GM12878 (cell line): ENCODE results near the gene CCDC137. TPM values are rescaled to one million over a fixed set of nuclear protein-coding genes. Genes with fewer than 3 reads are reported as not detected.

ENCODE experiments used
- ATAC-seq: fragments of 200-7000 bp; cut with Tn5 transposase; 3 replicates; pipeline ENCODE4 v1.9.1; 2020; ENCODE audit warnings: mild to moderate bottlenecking, moderate library complexity
- BruUV-seq: library from RNA; stranded (reverse); fragments of 400-500 nt; replicated peaks from 2 replicates; lab custom pipeline; 2021; lab: Mats Ljungman, UMichigan
- CTCF ChIA-PET: fragments of 300-600 bp; sonication (Branson Sonifier 250); formaldehyde crosslinking; extraction: SDS; loops from one replicate; lab custom pipeline; 2021; ENCODE audit warnings: inconsistent platforms; lab: Yijun Ruan, JAX
- POLR2A ChIA-PET: fragments of 350-600 bp; formaldehyde crosslinking; extraction: SDS; loops from one replicate; lab custom pipeline; 2021; ENCODE audit warnings: inconsistent platforms; lab: Charles Lee
- RAD21 ChIA-PET: fragments of 300-600 bp; sonication (Branson Sonifier 250); formaldehyde crosslinking; loops from one replicate; lab custom pipeline; 2023; ENCODE audit warnings: antibody characterized with exemption; ENCODE audit not compliant: unreplicated experiment; lab: Charles Lee
- SMC1A ChIA-PET: fragments of 300-600 bp; sonication (Branson Sonifier 250); formaldehyde crosslinking; loops from one replicate; lab custom pipeline; 2023; ENCODE audit not compliant: unreplicated experiment, uncharacterized antibody; lab: Charles Lee
- DNase-seq: peaks from one replicate; pipeline ENCODE4 v3.0.0-alpha.2; 2011; ENCODE audit warnings: low read depth, low spot score
- FAIRE-seq: peaks from 3 replicates; lab custom pipeline; 2011; peaks lifted over from hg19 to GRCh38; lab: Jason Lieb, UNC
- H2AFZ ChIP-seq: 2 replicates; pipeline ENCODE4 v1.6.0; 2011; ENCODE audit warnings: low read depth, low read length, control low read depth; ENCODE audit not compliant: control insufficient read depth
- H3K27ac ChIP-seq: 2 replicates; pipeline ENCODE4 v1.5.1; 2011; ENCODE audit warnings: control low read depth; ENCODE audit not compliant: control insufficient read depth, insufficient read depth
- H3K27me3 ChIP-seq, 2 experiments: replicated peaks in 1 of 2; 2 replicates each; pipeline versions ENCODE4 v1.6.0 to v1.6.1; 2011; ENCODE audit warnings: low read length in 1 of 2; ENCODE audit not compliant: control insufficient read depth in 2 of 2, insufficient read depth in 2 of 2
- H3K36me3 ChIP-seq, 2 experiments: 2 replicates each; pipeline ENCODE4 v1.5.1; 2011; ENCODE audit warnings: low read length in 1 of 2; ENCODE audit not compliant: control insufficient read depth in 2 of 2, insufficient read depth in 2 of 2
- H3K4me1 ChIP-seq: 2 replicates; pipeline ENCODE4 v1.6.1; 2011; ENCODE audit warnings: mild to moderate bottlenecking, low read length, moderate library complexity, mixed read lengths; ENCODE audit not compliant: control insufficient read depth, insufficient read depth
- H3K4me2 ChIP-seq: 2 replicates; pipeline ENCODE4 v1.6.0; 2011; ENCODE audit warnings: control low read depth; ENCODE audit not compliant: control insufficient read depth, insufficient read depth
- H3K4me3 ChIP-seq: fragments of 200-600 bp; sonication (generic); 2 replicates; pipeline ENCODE4 v1.5.1; 2016
- H3K79me2 ChIP-seq: 2 replicates; pipeline ENCODE4 v1.6.0; 2011; ENCODE audit warnings: low read length; ENCODE audit not compliant: control insufficient read depth, insufficient read depth
- H3K9ac ChIP-seq: 2 replicates; pipeline ENCODE4 v1.8.0; 2011; ENCODE audit warnings: low read length, control low read depth, mixed read lengths; ENCODE audit not compliant: control insufficient read depth, insufficient read depth
- H3K9me3 ChIP-seq: replicated peaks from 3 replicates; pipeline ENCODE4 v1.5.1; 2011; ENCODE audit warnings: mild to moderate bottlenecking, low read length; ENCODE audit not compliant: control insufficient read depth, insufficient read depth
- H4K20me1 ChIP-seq: 2 replicates; pipeline ENCODE4 v1.6.0; 2011; ENCODE audit not compliant: control insufficient read depth, insufficient read depth
- CEBPB ChIP-seq, 2 experiments: fragments of 150-350 bp in 1 of 2; IDR thresholded peaks; 2 replicates each; pipeline ENCODE4 v1.6.1; 2012 to 2014; ENCODE audit warnings: low read depth in 2 of 2, low read length in 2 of 2, borderline replicate concordance in 1 of 2, inconsistent platforms in 1 of 2
- FOXM1 ChIP-seq: IDR thresholded peaks from 2 replicates; pipeline ENCODE4 v1.6.1; 2012; ENCODE audit warnings: low read depth, mild to moderate bottlenecking, inconsistent platforms, low read length, moderate library complexity
- MEF2A ChIP-seq: IDR thresholded peaks from 2 replicates; pipeline ENCODE4 v1.6.1; 2011; ENCODE audit warnings: low read depth, mild to moderate bottlenecking, low read length, moderate library complexity; ENCODE audit not compliant: insufficient read depth
- MTA3 ChIP-seq: IDR thresholded peaks from 2 replicates; pipeline ENCODE4 v1.6.1; 2012; ENCODE audit warnings: low read length, inconsistent platforms, borderline replicate concordance
- RELA ChIP-seq: fragments of 450-650 bp; IDR thresholded peaks from 2 replicates; pipeline ENCODE4 v1.8.0; 2014; ENCODE audit warnings: borderline replicate concordance; ENCODE audit not compliant: partially characterized antibody
- SRF ChIP-seq, 2 experiments: IDR thresholded peaks; 2 replicates each; pipeline ENCODE4 v1.6.1; 2011; ENCODE audit warnings: low read depth in 2 of 2, low read length in 2 of 2, mild to moderate bottlenecking in 1 of 2, moderate library complexity in 1 of 2
- TBL1XR1 ChIP-seq: IDR thresholded peaks from 2 replicates; pipeline ENCODE4 v1.6.1; 2012; ENCODE audit warnings: low read depth, low read length, improper control_type of control experiment
- TCF7 ChIP-seq: IDR thresholded peaks from 2 replicates; pipeline ENCODE4 v1.6.1; 2014; ENCODE audit warnings: antibody characterized with exemption, borderline replicate concordance
- ZNF217 ChIP-seq: fragments of 450-650 bp; IDR thresholded peaks from 2 replicates; pipeline ENCODE4 v1.6.1; 2017; ENCODE audit warnings: antibody characterized with exemption, mild to moderate bottlenecking
- ZNF24 ChIP-seq: fragments of 450-650 bp; IDR thresholded peaks from 2 replicates; pipeline ENCODE4 v1.6.1; 2017; ENCODE audit warnings: antibody characterized with exemption, mild to moderate bottlenecking
- WGBS: methylation state at CpG from one replicate; pipeline ENCODE4 v1.1.6; 2016; ENCODE audit warnings: low lambda C conversion rate; ENCODE audit not compliant: insufficient replicate concordance, insufficient coverage; ENCODE audit errors: missing lambda C conversion rate; 5-methylcytosine and 5-hydroxymethylcytosine counted together
- in situ Hi-C: fragments of 300-500 bp; cut with MboI; formaldehyde crosslinking; loops from 9 replicates; pipeline ENCODE4 v1.14.3; 2018; ENCODE audit warnings: mixed read lengths
- intact Hi-C: fragments of 100-400 bp; cut with micrococcal nuclease; formaldehyde crosslinking; loops from one replicate; pipeline ENCODE4 v1.14.2; 2022; ENCODE audit not compliant: unreplicated experiment
- polyA plus RNA-seq, 11 experiments: library from polyadenylated mRNA; depleted of rRNA in 4 of 11; unstranded in 6 of 11; stranded (reverse) in 5 of 11; fragments of >200 nt; fragmentation: Nextera tagmentation in 4 of 11; fragmentation: Illumina TruSeq in 1 of 11; extraction: Ambion mirVana in 4 of 11; extraction: Trizol in 1 of 11; gene quantifications; 1 replicate in 1 of 11; 2 replicates in 10 of 11; pipeline versions ENCODE4 v1.2.1 to v1.2.3, GENCODE V29; 2011 to 2016; ENCODE audit warnings: inconsistent platforms in 2 of 11, missing spikeins in 2 of 11, low read depth in 1 of 11
- total RNA-seq, 4 experiments: library from RNA; depleted of rRNA in 3 of 4; stranded (reverse); fragments of >200 nt in 3 of 4; fragmentation: Illumina TruSeq in 1 of 4; extraction: Trizol in 1 of 4; gene quantifications; 2 replicates each; pipeline versions ENCODE4 v1.2.1 to v1.2.3, GENCODE V29; 2013 to 2021
- TF ChIP-seq, protein P1 (sequence below): fragments of 450-650 bp; conservative IDR thresholded peaks from 2 replicates; pipeline ENCODE4 v1.6.1; 2017; ENCODE audit warnings: mild to moderate bottlenecking, moderate library complexity
- TF ChIP-seq, protein P2 (sequence below): fragments of 450-650 bp; IDR thresholded peaks from 2 replicates; pipeline ENCODE4 v1.6.1; 2017; ENCODE audit warnings: borderline replicate concordance
- TF ChIP-seq, protein P3 (sequence below): fragments of 450-650 bp; IDR thresholded peaks from 2 replicates; pipeline ENCODE4 v1.6.1; 2017; ENCODE audit warnings: antibody characterized with exemption, mild to moderate bottlenecking, moderate library complexity
- TF ChIP-seq, protein P4 (sequence below): IDR thresholded peaks from 2 replicates; pipeline ENCODE4 v1.6.1; 2012; ENCODE audit warnings: low read length, inconsistent platforms

Gene CCDC137
- total and polyA plus RNA-seq, 10 of the 15 experiments (the other 5 are each of a cell fraction or from before 2014, with no cell fraction given) = 2.2 to 45.4 (median 22.1) TPM

DNA sequence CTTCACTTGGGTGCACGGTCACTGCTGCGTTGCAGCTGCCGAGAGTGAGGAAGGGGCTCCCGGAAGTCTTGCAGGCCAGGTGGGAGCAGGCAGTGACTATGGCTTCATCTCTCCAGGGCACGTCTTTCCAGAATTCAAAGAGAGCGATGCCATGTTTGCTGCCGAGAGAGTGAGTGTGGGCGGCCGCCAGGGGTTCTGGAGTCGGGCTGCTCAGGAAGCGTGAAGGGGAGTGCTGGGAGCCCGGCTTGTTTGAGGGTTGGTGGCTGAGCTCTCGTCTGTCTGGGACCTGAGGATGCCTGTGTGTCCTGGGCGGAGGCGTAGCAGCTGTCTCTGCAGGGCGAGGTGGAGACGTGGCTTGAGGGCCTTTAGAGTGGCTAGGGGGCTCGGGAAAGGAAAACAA is 23.5 kb downstream of the CCDC137 start:
- ATAC-seq (no peak), FAIRE-seq (no peak), DNase-seq (no peak)
- H3K27ac ChIP-seq = no peak overlapping the region
- no TSS peak for BruUV-seq
- H3K9me3 ChIP-seq = no peaks in the 10 kb centered on the region
- CTCF ChIA-PET = no interaction called here
- intact Hi-C loops = no loop called here
- peaks cover 4% of the 10 kb centered on the region for H4K20me1 ChIP-seq
- TF ChIP-seq ZNF217 (no peak), TBL1XR1 (no peak), FOXM1 (no peak), MEF2A (no peak), TCF7 (no peak), RELA (no peak), SRF (IDR thresholded peaks at IDR 0.05; ENCODE audit: low read depth in 2 of 2, low read length in 2 of 2) (no peak), MTA3 (no peak), CEBPB (IDR thresholded peaks at IDR 0.05; ENCODE audit: borderline replicate concordance in 1 of 2, low read depth in 2 of 2, low read length in 2 of 2) (no peak), ZNF24 (no peak)
- TF ChIP-seq, protein P1, sequence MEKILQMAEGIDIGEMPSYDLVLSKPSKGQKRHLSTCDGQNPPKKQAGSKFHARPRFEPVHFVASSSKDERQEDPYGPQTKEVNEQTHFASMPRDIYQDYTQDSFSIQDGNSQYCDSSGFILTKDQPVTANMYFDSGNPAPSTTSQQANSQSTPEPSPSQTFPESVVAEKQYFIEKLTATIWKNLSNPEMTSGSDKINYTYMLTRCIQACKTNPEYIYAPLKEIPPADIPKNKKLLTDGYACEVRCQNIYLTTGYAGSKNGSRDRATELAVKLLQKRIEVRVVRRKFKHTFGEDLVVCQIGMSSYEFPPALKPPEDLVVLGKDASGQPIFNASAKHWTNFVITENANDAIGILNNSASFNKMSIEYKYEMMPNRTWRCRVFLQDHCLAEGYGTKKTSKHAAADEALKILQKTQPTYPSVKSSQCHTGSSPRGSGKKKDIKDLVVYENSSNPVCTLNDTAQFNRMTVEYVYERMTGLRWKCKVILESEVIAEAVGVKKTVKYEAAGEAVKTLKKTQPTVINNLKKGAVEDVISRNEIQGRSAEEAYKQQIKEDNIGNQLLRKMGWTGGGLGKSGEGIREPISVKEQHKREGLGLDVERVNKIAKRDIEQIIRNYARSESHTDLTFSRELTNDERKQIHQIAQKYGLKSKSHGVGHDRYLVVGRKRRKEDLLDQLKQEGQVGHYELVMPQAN = no peak
- TF ChIP-seq, protein P2, sequence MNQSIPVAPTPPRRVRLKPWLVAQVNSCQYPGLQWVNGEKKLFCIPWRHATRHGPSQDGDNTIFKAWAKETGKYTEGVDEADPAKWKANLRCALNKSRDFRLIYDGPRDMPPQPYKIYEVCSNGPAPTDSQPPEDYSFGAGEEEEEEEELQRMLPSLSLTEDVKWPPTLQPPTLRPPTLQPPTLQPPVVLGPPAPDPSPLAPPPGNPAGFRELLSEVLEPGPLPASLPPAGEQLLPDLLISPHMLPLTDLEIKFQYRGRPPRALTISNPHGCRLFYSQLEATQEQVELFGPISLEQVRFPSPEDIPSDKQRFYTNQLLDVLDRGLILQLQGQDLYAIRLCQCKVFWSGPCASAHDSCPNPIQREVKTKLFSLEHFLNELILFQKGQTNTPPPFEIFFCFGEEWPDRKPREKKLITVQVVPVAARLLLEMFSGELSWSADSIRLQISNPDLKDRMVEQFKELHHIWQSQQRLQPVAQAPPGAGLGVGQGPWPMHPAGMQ = no peak
- TF ChIP-seq, protein P3, sequence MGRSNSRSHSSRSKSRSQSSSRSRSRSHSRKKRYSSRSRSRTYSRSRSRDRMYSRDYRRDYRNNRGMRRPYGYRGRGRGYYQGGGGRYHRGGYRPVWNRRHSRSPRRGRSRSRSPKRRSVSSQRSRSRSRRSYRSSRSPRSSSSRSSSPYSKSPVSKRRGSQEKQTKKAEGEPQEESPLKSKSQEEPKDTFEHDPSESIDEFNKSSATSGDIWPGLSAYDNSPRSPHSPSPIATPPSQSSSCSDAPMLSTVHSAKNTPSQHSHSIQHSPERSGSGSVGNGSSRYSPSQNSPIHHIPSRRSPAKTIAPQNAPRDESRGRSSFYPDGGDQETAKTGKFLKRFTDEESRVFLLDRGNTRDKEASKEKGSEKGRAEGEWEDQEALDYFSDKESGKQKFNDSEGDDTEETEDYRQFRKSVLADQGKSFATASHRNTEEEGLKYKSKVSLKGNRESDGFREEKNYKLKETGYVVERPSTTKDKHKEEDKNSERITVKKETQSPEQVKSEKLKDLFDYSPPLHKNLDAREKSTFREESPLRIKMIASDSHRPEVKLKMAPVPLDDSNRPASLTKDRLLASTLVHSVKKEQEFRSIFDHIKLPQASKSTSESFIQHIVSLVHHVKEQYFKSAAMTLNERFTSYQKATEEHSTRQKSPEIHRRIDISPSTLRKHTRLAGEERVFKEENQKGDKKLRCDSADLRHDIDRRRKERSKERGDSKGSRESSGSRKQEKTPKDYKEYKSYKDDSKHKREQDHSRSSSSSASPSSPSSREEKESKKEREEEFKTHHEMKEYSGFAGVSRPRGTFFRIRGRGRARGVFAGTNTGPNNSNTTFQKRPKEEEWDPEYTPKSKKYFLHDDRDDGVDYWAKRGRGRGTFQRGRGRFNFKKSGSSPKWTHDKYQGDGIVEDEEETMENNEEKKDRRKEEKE = no peak
- TF ChIP-seq, protein P4, sequence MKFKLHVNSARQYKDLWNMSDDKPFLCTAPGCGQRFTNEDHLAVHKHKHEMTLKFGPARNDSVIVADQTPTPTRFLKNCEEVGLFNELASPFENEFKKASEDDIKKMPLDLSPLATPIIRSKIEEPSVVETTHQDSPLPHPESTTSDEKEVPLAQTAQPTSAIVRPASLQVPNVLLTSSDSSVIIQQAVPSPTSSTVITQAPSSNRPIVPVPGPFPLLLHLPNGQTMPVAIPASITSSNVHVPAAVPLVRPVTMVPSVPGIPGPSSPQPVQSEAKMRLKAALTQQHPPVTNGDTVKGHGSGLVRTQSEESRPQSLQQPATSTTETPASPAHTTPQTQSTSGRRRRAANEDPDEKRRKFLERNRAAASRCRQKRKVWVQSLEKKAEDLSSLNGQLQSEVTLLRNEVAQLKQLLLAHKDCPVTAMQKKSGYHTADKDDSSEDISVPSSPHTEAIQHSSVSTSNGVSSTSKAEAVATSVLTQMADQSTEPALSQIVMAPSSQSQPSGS = no peak
- SMC1A ChIA-PET = no interaction called here
- H3K4me2 ChIP-seq = no peak overlapping the region
- in situ Hi-C loops = no loop called here
- no peaks in the 10 kb centered on the region for H3K27me3 ChIP-seq
- POLR2A ChIA-PET = interaction anchor here (0.5 to 1.1 kb wide), 2 partner anchors 26 to 35 kb away, joined by 3 to 5 read pairs; no protein-coding TSS in a partner anchor
- peaks cover 12% of the 10 kb centered on the region for H3K79me2 ChIP-seq
- no peak overlapping the region for H2AFZ ChIP-seq
- H3K36me3 ChIP-seq = peaks cover 11 to 49% of the 10 kb centered on the region in 2 experiments; a peak in 3 of 4 replicates
- H3K4me1 ChIP-seq = peaks cover 5% of the 10 kb centered on the region
- no peak overlapping the region for H3K9ac ChIP-seq
- RAD21 ChIA-PET = no interaction called here
- no peak overlapping the region for H3K4me3 ChIP-seq
- WGBS = 100% methylated on average over 14 of the region's 18 CpGs
